RWPE1 (cell line): Measurements from ENCODE around the gene NPY.

Source experiments
- CTCF ChIA-PET: fragments of 350-600 bp; sonication (Branson Sonifier 250); formaldehyde crosslinking; extraction: SDS; loops from one replicate; lab custom pipeline; 2021; lab: Yijun Ruan, JAX
- POLR2A ChIA-PET: fragments of 400-600 bp; formaldehyde crosslinking; extraction: SDS; loops from one replicate; lab custom pipeline; 2020; ENCODE audit warnings: antibody characterized with exemption; ENCODE audit not compliant: low non-redundant PET; lab: Yijun Ruan, JAX
- DNase-seq: peaks from one replicate; pipeline ENCODE4 v3.0.0; 2012; ENCODE audit warnings: low spot score
- H3K27ac ChIP-seq: fragments of 450-650 bp; 2 replicates; pipeline ENCODE4 v1.5.1; 2017
- TF ChIP-seq, protein P1 (sequence below): fragments of 450-650 bp; conservative IDR thresholded peaks from 2 replicates; pipeline ENCODE4 v1.5.1; 2017; ENCODE audit warnings: low read depth, mild to moderate bottlenecking

Gene NPY

DNA sequence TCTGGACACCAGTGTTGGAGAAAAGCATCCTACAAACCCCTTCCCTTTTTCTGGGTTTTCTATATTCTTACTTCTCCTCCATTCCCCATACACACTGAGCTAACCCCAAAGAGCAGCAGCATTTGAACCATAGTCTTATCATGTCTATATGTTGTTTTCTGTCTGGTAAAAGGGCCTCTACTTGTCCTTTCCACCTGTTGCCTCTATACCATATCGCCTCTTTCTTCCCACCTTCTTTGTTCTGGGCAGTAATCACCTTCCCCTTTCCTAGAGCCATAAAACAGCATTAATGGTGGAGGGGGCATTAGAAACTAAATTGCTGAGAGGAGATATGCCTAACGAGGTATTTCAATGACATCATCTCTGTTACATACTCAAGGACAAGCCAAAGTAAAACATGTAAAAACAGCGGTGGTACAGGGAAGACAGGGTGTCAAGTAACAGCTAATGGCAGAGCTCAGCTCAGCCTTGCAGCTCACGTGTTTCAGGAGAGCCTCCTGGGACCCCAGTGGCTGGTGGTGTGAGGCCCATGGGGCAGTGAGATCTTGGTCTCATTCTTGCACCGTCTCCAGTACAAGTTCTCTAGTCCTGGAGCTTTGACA, 20.6 kb downstream of the NPY start:
- TF ChIP-seq, protein P1, sequence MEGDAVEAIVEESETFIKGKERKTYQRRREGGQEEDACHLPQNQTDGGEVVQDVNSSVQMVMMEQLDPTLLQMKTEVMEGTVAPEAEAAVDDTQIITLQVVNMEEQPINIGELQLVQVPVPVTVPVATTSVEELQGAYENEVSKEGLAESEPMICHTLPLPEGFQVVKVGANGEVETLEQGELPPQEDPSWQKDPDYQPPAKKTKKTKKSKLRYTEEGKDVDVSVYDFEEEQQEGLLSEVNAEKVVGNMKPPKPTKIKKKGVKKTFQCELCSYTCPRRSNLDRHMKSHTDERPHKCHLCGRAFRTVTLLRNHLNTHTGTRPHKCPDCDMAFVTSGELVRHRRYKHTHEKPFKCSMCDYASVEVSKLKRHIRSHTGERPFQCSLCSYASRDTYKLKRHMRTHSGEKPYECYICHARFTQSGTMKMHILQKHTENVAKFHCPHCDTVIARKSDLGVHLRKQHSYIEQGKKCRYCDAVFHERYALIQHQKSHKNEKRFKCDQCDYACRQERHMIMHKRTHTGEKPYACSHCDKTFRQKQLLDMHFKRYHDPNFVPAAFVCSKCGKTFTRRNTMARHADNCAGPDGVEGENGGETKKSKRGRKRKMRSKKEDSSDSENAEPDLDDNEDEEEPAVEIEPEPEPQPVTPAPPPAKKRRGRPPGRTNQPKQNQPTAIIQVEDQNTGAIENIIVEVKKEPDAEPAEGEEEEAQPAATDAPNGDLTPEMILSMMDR, result no peak
- ChIA-PET CTCF (interaction anchor here (0.6 kb wide), 2 partner anchors 121 to 731 kb away, joined by 3 to 5 read pairs; no protein-coding TSS in a partner anchor), POLR2A (no interaction called here)
- no peak for DNase-seq
- no peak overlapping the region for H3K27ac ChIP-seq

DNA sequence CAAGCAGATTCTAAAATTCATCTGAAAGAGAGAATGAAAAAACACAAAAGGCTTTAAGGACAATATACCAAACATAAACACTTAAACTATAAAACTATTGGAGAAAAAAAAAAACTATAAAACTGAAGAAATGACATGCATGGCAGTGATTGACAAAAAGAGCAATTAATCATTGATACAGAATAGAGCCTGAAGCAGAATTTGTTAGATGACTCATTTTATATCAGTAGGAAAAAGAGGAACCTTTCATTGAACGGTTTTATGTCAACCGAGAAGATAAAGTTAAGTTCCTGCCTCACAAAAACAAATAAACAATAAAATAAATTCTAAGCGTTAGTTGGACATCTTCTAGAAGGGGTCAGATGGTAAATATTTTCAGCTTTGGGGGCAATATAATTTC, 23.3 kb downstream of the NPY start:
- DNase-seq, result no peak
- H3K27ac ChIP-seq, result no peak overlapping the region
- TF ChIP-seq, protein P1, result no peak
- ChIA-PET CTCF (interaction anchor here (0.9 kb wide), 1 partner anchor 74 kb away, joined by 5 read pairs; no protein-coding TSS in a partner anchor), POLR2A (no interaction called here)

DNA sequence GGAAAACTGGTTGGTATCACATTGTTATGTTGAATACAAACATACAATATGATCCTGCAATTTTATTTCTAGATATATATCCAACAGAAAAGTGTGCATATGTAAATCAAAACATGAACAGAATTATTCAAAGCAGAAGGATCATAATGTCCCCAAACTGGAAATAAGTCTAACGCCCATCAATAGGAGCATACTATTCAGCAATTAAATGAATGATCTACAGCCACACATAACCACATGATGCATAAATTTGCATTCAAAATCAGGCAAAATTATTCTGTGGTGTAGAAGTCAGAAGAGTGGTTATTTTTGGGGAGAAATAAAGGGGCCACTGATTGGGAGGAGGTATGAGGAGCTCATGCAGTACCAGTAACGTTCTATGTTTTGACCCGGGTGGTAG, 28.6 kb downstream of the NPY start:
- CTCF ChIA-PET, result interaction anchor here (0.5 to 0.7 kb wide), 2 partner anchors 592 to 850 kb away, joined by 3 to 5 read pairs; no protein-coding TSS in a partner anchor
- POLR2A ChIA-PET, result no interaction called here
- H3K27ac ChIP-seq, result no peak overlapping the region

DNA sequence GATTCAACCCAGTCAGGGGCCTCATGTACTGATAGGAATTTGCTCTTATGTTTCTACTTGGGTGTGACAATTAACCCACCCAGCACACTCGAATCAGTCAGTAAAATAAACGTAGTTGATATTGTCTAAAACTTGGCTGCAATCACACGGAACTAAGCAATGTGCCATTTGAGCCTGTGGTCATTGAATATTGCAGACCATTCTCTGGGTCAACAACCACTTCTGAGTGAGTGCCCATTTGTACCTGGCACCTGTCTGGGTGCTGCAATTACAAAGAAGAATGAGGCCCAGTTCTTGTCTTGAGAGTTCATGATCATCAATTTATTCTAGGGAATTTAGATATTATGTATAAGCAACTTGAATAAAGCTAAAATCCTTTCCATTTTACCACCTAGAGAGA, 29.8 kb downstream of the NPY start:
- TF ChIP-seq, protein P1, result no peak
- POLR2A ChIA-PET, result no interaction called here
- DNase-seq, result no peak
- CTCF ChIA-PET, result interaction anchor here (0.6 kb wide), 1 partner anchor 999 kb away, joined by 9 read pairs; no protein-coding TSS in a partner anchor
- H3K27ac ChIP-seq, result no peak overlapping the region

More for the DNA sequence above, 28.6 kb downstream of the NPY start:
- DNase-seq, result no peak
- TF ChIP-seq, protein P1, result no peak

DNA sequence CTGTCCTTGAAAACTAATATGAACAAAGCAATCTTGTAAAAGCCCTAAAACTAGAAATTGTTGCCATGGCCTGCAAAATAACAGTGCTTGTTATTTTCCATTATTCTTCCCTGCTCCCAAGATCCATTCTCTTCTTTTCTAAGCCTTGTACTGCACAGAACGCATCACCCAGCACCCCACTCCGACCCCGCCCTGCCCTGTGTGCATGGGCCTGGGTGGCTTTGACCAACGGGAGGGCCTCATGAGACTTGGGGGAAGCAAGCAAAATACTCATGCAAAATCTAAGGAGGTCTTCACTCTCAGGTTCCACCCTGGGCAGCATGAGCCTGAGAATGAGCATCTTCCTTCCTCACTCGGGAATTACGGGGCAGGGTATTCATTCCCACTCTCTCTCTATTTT, 32.4 kb downstream of the NPY start:
- POLR2A ChIA-PET, result no interaction called here

DNA sequence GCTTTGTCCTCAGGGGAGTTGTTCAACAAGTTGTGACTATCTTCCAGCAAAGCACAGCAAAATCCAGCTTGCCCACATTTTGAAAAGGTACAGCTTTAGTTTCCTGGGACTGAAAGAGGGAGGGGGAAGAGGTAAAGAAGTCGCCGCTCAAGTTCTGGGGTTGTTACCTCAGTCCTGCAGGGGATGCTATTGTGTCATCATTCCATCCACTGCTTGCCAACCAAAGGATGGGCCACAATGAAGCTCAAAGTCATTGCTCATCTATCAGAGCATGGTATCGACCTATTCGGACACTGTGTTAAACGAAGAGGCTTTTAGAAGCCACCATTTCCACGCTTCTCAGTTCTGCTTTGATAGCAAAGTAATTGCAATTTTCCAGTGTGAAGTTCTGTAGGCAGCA, 34.3 kb downstream of the NPY start:
- H3K27ac ChIP-seq, result no peak overlapping the region
- TF ChIP-seq, protein P1, result no peak
- ChIA-PET CTCF (interaction anchor here (0.5 to 1.1 kb wide), 3 partner anchors 38 to 433 kb away, joined by 3 to 5 read pairs (median 3); no protein-coding TSS in a partner anchor), POLR2A (no interaction called here)
- peak; percentile 24 for DNase-seq

More for the DNA sequence above, 32.4 kb downstream of the NPY start:
- no peak for DNase-seq
- TF ChIP-seq, protein P1, result no peak
- CTCF ChIA-PET, result no interaction called here
- no peak overlapping the region for H3K27ac ChIP-seq
